GM12878 (cell line): ENCODE data around the gene BFSP2. TPM values are rescaled to one million over a fixed set of nuclear protein-coding genes. Genes with fewer than 3 reads are reported as not detected.

ENCODE experiments used
- ATAC-seq: fragments of 200-7000 bp; cut with Tn5 transposase; 3 replicates; pipeline ENCODE4 v1.9.1; 2020; ENCODE audit warnings: mild to moderate bottlenecking, moderate library complexity
- BruUV-seq: library from RNA; stranded (reverse); fragments of 400-500 nt; replicated peaks from 2 replicates; lab custom pipeline; 2021; lab: Mats Ljungman, UMichigan
- CTCF ChIA-PET: fragments of 300-600 bp; sonication (Branson Sonifier 250); formaldehyde crosslinking; extraction: SDS; loops from one replicate; lab custom pipeline; 2021; ENCODE audit warnings: inconsistent platforms; lab: Yijun Ruan, JAX
- POLR2A ChIA-PET: fragments of 350-600 bp; formaldehyde crosslinking; extraction: SDS; loops from one replicate; lab custom pipeline; 2021; ENCODE audit warnings: inconsistent platforms; lab: Charles Lee
- RAD21 ChIA-PET: fragments of 300-600 bp; sonication (Branson Sonifier 250); formaldehyde crosslinking; loops from one replicate; lab custom pipeline; 2023; ENCODE audit warnings: antibody characterized with exemption; ENCODE audit not compliant: unreplicated experiment; lab: Charles Lee
- SMC1A ChIA-PET: fragments of 300-600 bp; sonication (Branson Sonifier 250); formaldehyde crosslinking; loops from one replicate; lab custom pipeline; 2023; ENCODE audit not compliant: unreplicated experiment, uncharacterized antibody; lab: Charles Lee
- DNase-seq: peaks from one replicate; pipeline ENCODE4 v3.0.0-alpha.2; 2011; ENCODE audit warnings: low read depth, low spot score
- FAIRE-seq: peaks from 3 replicates; lab custom pipeline; 2011; peaks lifted over from hg19 to GRCh38; lab: Jason Lieb, UNC
- H2AFZ ChIP-seq: 2 replicates; pipeline ENCODE4 v1.6.0; 2011; ENCODE audit warnings: low read depth, low read length, control low read depth; ENCODE audit not compliant: control insufficient read depth
- H3K27ac ChIP-seq: 2 replicates; pipeline ENCODE4 v1.5.1; 2011; ENCODE audit warnings: control low read depth; ENCODE audit not compliant: control insufficient read depth, insufficient read depth
- H3K27me3 ChIP-seq, 2 experiments: replicated peaks in 1 of 2; 2 replicates each; pipeline versions ENCODE4 v1.6.0 to v1.6.1; 2011; ENCODE audit warnings: low read length in 1 of 2; ENCODE audit not compliant: control insufficient read depth in 2 of 2, insufficient read depth in 2 of 2
- H3K36me3 ChIP-seq, 2 experiments: 2 replicates each; pipeline ENCODE4 v1.5.1; 2011; ENCODE audit warnings: low read length in 1 of 2; ENCODE audit not compliant: control insufficient read depth in 2 of 2, insufficient read depth in 2 of 2
- H3K4me1 ChIP-seq: 2 replicates; pipeline ENCODE4 v1.6.1; 2011; ENCODE audit warnings: mild to moderate bottlenecking, low read length, moderate library complexity, mixed read lengths; ENCODE audit not compliant: control insufficient read depth, insufficient read depth
- H3K4me2 ChIP-seq: 2 replicates; pipeline ENCODE4 v1.6.0; 2011; ENCODE audit warnings: control low read depth; ENCODE audit not compliant: control insufficient read depth, insufficient read depth
- H3K4me3 ChIP-seq: fragments of 200-600 bp; sonication (generic); 2 replicates; pipeline ENCODE4 v1.5.1; 2016
- H3K79me2 ChIP-seq: 2 replicates; pipeline ENCODE4 v1.6.0; 2011; ENCODE audit warnings: low read length; ENCODE audit not compliant: control insufficient read depth, insufficient read depth
- H3K9ac ChIP-seq: 2 replicates; pipeline ENCODE4 v1.8.0; 2011; ENCODE audit warnings: low read length, control low read depth, mixed read lengths; ENCODE audit not compliant: control insufficient read depth, insufficient read depth
- H3K9me3 ChIP-seq: replicated peaks from 3 replicates; pipeline ENCODE4 v1.5.1; 2011; ENCODE audit warnings: mild to moderate bottlenecking, low read length; ENCODE audit not compliant: control insufficient read depth, insufficient read depth
- H4K20me1 ChIP-seq: 2 replicates; pipeline ENCODE4 v1.6.0; 2011; ENCODE audit not compliant: control insufficient read depth, insufficient read depth
- ATF2 ChIP-seq: IDR thresholded peaks from 2 replicates; pipeline ENCODE4 v1.6.1; 2012; ENCODE audit warnings: low read length, inconsistent platforms
- BMI1 ChIP-seq: fragments of 450-650 bp; IDR thresholded peaks from 2 replicates; pipeline ENCODE4 v1.6.1; 2016; ENCODE audit warnings: mild to moderate bottlenecking, moderate library complexity, borderline replicate concordance
- CBFB ChIP-seq: IDR thresholded peaks from 2 replicates; pipeline ENCODE4 v1.6.1; 2016; ENCODE audit warnings: antibody characterized with exemption, low read depth
- JUNB ChIP-seq: IDR thresholded peaks from 2 replicates; pipeline ENCODE4 v1.6.1; 2016; ENCODE audit warnings: antibody characterized with exemption, mild to moderate bottlenecking
- KLF5 ChIP-seq: fragments of 450-650 bp; IDR thresholded peaks from 2 replicates; pipeline ENCODE4 v1.6.1; 2014; ENCODE audit warnings: mild to moderate bottlenecking; ENCODE audit not compliant: partially characterized antibody
- LARP7 ChIP-seq: fragments of 450-650 bp; IDR thresholded peaks from 2 replicates; pipeline ENCODE4 v1.6.1; 2017; ENCODE audit warnings: mild to moderate bottlenecking
- MYC ChIP-seq: IDR thresholded peaks from 2 replicates; pipeline ENCODE4 v1.6.1; 2011; ENCODE audit warnings: mild to moderate bottlenecking, low read length, moderate library complexity, inconsistent platforms; ENCODE audit not compliant: insufficient read depth, insufficient replicate concordance, insufficient read length, severe bottlenecking
- PAX5 ChIP-seq: IDR thresholded peaks from 2 replicates; pipeline ENCODE4 v1.6.1; 2011; ENCODE audit warnings: low read depth, low read length, borderline replicate concordance
- PML ChIP-seq: IDR thresholded peaks from 2 replicates; pipeline ENCODE4 v1.6.1; 2012; ENCODE audit warnings: low read length, inconsistent platforms
- POLR2AphosphoS2 ChIP-seq: IDR thresholded peaks from 2 replicates; pipeline ENCODE4 v1.6.1; 2011; ENCODE audit warnings: low read depth, mild to moderate bottlenecking, low read length, improper control_type of control experiment, moderate library complexity
- RAD51 ChIP-seq: fragments of 450-650 bp; IDR thresholded peaks from 2 replicates; pipeline ENCODE4 v1.6.1; 2016; ENCODE audit warnings: moderate library complexity, mild to moderate bottlenecking, inconsistent platforms
- RUNX3 ChIP-seq: IDR thresholded peaks from 2 replicates; pipeline ENCODE4 v1.6.1; 2012; ENCODE audit warnings: low read length, inconsistent platforms
- SMC3 ChIP-seq: IDR thresholded peaks from 2 replicates; pipeline ENCODE4 v1.6.1; 2011; ENCODE audit warnings: low read length, improper control_type of control experiment, borderline replicate concordance
- ZNF217 ChIP-seq: fragments of 450-650 bp; IDR thresholded peaks from 2 replicates; pipeline ENCODE4 v1.6.1; 2017; ENCODE audit warnings: antibody characterized with exemption, mild to moderate bottlenecking
- ZNF592 ChIP-seq: fragments of 450-650 bp; IDR thresholded peaks from 2 replicates; pipeline ENCODE4 v1.6.1; 2017; ENCODE audit warnings: mild to moderate bottlenecking, moderate library complexity
- WGBS: methylation state at CpG from one replicate; pipeline ENCODE4 v1.1.6; 2016; ENCODE audit warnings: low lambda C conversion rate; ENCODE audit not compliant: insufficient replicate concordance, insufficient coverage; ENCODE audit errors: missing lambda C conversion rate; 5-methylcytosine and 5-hydroxymethylcytosine counted together
- in situ Hi-C: fragments of 300-500 bp; cut with MboI; formaldehyde crosslinking; loops from 9 replicates; pipeline ENCODE4 v1.14.3; 2018; ENCODE audit warnings: mixed read lengths
- intact Hi-C: fragments of 100-400 bp; cut with micrococcal nuclease; formaldehyde crosslinking; loops from one replicate; pipeline ENCODE4 v1.14.2; 2022; ENCODE audit not compliant: unreplicated experiment
- polyA plus RNA-seq, 11 experiments: library from polyadenylated mRNA; depleted of rRNA in 4 of 11; unstranded in 6 of 11; stranded (reverse) in 5 of 11; fragments of >200 nt; fragmentation: Nextera tagmentation in 4 of 11; fragmentation: Illumina TruSeq in 1 of 11; extraction: Ambion mirVana in 4 of 11; extraction: Trizol in 1 of 11; gene quantifications; 1 replicate in 1 of 11; 2 replicates in 10 of 11; pipeline versions ENCODE4 v1.2.1 to v1.2.3, GENCODE V29; 2011 to 2016; ENCODE audit warnings: inconsistent platforms in 2 of 11, missing spikeins in 2 of 11, low read depth in 1 of 11
- total RNA-seq, 4 experiments: library from RNA; depleted of rRNA in 3 of 4; stranded (reverse); fragments of >200 nt in 3 of 4; fragmentation: Illumina TruSeq in 1 of 4; extraction: Trizol in 1 of 4; gene quantifications; 2 replicates each; pipeline versions ENCODE4 v1.2.1 to v1.2.3, GENCODE V29; 2013 to 2021
- TF ChIP-seq, protein P1 (sequence below): fragments of 450-650 bp; IDR thresholded peaks from 2 replicates; pipeline ENCODE4 v1.6.1; 2017; ENCODE audit warnings: borderline replicate concordance
- TF ChIP-seq, protein P2 (sequence below): fragments of 450-650 bp; IDR thresholded peaks from 2 replicates; pipeline ENCODE4 v1.6.1; 2017; ENCODE audit warnings: mild to moderate bottlenecking

The BFSP2 gene
- total and polyA plus RNA-seq, 10 of the 15 experiments (the other 5 are each of a cell fraction or from before 2014, with no cell fraction given) = 1.5 to 20.4 (median 7.3) TPM

- H3K4me3 ChIP-seq = peak overlapping the region; percentile 48; the same call in 1 of the 2 replicates
- WGBS = 9% methylated on average over 1 of the region's 1 CpG
- no peak overlapping the region for H3K9ac ChIP-seq
- TF ChIP-seq CBFB (no peak), RUNX3 (peak; percentile 47; the same call in 1 of the 2 replicates), PAX5 (no peak), PML (no peak), LARP7 (no peak), MYC (no peak), SMC3 (no peak), KLF5 (no peak), ATF2 (no peak), ZNF592 (no peak), RAD51 (no peak), JUNB (peak; percentile 66), ZNF217 (no peak), BMI1 (no peak), POLR2AphosphoS2 (no peak)
- TF ChIP-seq, protein P1, sequence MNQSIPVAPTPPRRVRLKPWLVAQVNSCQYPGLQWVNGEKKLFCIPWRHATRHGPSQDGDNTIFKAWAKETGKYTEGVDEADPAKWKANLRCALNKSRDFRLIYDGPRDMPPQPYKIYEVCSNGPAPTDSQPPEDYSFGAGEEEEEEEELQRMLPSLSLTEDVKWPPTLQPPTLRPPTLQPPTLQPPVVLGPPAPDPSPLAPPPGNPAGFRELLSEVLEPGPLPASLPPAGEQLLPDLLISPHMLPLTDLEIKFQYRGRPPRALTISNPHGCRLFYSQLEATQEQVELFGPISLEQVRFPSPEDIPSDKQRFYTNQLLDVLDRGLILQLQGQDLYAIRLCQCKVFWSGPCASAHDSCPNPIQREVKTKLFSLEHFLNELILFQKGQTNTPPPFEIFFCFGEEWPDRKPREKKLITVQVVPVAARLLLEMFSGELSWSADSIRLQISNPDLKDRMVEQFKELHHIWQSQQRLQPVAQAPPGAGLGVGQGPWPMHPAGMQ = no peak
- TF ChIP-seq, protein P2, sequence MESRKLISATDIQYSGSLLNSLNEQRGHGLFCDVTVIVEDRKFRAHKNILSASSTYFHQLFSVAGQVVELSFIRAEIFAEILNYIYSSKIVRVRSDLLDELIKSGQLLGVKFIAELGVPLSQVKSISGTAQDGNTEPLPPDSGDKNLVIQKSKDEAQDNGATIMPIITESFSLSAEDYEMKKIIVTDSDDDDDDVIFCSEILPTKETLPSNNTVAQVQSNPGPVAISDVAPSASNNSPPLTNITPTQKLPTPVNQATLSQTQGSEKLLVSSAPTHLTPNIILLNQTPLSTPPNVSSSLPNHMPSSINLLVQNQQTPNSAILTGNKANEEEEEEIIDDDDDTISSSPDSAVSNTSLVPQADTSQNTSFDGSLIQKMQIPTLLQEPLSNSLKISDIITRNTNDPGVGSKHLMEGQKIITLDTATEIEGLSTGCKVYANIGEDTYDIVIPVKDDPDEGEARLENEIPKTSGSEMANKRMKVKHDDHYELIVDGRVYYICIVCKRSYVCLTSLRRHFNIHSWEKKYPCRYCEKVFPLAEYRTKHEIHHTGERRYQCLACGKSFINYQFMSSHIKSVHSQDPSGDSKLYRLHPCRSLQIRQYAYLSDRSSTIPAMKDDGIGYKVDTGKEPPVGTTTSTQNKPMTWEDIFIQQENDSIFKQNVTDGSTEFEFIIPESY = no peak
Measured at GRCh38 chr3:133442518-133442917, 42.7 kb downstream of the BFSP2 start.

More at GRCh38 chr3:133442518-133442917, 42.7 kb downstream of the BFSP2 start:
- peak; percentile 5; the same call in 2 of the 3 replicates for ATAC-seq
- RAD21 ChIA-PET = interaction anchor here (1.6 to 3.2 kb wide), 3 partner anchors 33 to 132 kb away, joined by 3 to 22 read pairs (median 9); partner anchors contain the start of gene CDV3
- CTCF ChIA-PET = interaction anchor here (1.5 to 2.5 kb wide), 6 partner anchors 15 to 376 kb away, joined by 3 to 10 read pairs (median 8); no protein-coding TSS in a partner anchor
- POLR2A ChIA-PET = interaction anchor here (0.7 to 1.6 kb wide), 3 partner anchors 33 to 776 kb away, joined by 3 to 4 read pairs (median 4); partner anchors contain the start of gene CDV3
- SMC1A ChIA-PET = interaction anchor here (0.9 to 20.4 kb wide), 7 partner anchors 8 to 220 kb away, joined by 3 to 380 read pairs (median 4); no protein-coding TSS in a partner anchor
- Histone ChIP-seq H4K20me1 (no peaks in the 10 kb centered on the region), H3K4me1 (peaks cover 50% of the 10 kb centered on the region), H3K27ac (peak overlapping the region; percentile 71), H3K27me3 (no peaks in the 10 kb centered on the region), H3K36me3 (no peaks in the 10 kb centered on the region), H3K4me2 (peak overlapping the region; percentile 90), H3K9me3 (peaks cover 4% of the 10 kb centered on the region; the same call in 2 of the 3 replicates), H3K79me2 (no peaks in the 10 kb centered on the region), H2AFZ (no peak overlapping the region)
- intact Hi-C loops = no loop called here
- no peak for DNase-seq
- no peak for FAIRE-seq
- in situ Hi-C loops = no loop called here
- BruUV-seq = no TSS peak
